ENCODE results near the gene SPECC1.

DNA sequence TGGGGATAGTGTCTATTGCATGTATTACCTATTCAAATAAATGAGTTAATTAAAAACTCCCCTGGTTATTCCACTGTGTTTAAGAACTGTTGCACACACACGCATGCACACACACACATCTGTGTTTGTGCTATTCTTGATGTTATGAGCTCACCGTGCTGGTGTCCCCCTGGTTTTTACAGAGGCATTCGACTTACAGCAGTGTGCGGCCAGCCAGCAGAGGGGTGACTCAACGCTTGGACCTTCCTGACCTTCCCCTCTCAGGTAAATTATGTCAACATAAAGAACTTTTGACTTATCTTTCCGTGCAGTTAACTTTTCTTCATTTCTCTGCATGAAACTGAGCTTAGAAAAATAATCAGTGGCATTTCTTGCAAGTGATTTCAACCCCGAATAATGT, 244.2 kb downstream of the SPECC1 start:
- TF ChIP-seq POLR2AphosphoS5 (IDR thresholded peaks at IDR 0.05; ENCODE audit: insufficient read depth, low read depth, low read length): no peak
- TF ChIP-seq, protein P1, sequence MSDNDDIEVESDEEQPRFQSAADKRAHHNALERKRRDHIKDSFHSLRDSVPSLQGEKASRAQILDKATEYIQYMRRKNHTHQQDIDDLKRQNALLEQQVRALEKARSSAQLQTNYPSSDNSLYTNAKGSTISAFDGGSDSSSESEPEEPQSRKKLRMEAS (IDR thresholded peaks at IDR 0.05; ENCODE audit: insufficient read depth, insufficient read length): no peak
